Measurements from ENCODE around the gene TFR2.

DNA sequence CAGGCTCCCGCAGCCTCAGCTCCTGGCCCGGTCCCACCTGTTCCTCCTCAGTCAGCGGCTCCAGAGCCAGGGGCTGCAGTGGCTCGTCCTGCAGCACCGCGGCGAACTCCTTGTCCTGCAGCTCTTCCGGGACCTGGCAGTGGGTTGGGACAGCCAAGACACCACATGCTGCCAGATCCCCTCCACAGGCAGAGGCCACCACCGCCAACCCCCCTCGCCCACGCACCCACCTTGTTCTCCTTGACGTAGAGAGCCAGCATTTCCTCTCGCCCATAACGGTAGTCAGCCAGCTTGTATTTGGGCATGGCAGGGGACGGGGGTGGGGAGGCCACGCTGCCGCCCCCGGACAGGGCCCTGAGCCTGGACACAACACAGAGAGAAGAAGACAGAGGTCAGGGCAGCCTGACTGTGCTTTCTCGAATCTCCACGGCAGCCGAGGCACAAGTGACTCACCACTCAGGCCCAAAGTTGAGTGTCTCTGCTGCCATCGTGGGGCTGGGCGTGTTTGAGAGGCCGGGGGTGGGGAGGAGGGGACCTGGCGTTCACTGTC, 46.5 kb upstream of the TFR2 start:
- TF ChIP-seq, protein P1, sequence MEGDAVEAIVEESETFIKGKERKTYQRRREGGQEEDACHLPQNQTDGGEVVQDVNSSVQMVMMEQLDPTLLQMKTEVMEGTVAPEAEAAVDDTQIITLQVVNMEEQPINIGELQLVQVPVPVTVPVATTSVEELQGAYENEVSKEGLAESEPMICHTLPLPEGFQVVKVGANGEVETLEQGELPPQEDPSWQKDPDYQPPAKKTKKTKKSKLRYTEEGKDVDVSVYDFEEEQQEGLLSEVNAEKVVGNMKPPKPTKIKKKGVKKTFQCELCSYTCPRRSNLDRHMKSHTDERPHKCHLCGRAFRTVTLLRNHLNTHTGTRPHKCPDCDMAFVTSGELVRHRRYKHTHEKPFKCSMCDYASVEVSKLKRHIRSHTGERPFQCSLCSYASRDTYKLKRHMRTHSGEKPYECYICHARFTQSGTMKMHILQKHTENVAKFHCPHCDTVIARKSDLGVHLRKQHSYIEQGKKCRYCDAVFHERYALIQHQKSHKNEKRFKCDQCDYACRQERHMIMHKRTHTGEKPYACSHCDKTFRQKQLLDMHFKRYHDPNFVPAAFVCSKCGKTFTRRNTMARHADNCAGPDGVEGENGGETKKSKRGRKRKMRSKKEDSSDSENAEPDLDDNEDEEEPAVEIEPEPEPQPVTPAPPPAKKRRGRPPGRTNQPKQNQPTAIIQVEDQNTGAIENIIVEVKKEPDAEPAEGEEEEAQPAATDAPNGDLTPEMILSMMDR (conservative IDR thresholded peaks at IDR 0.05): no peak
- TF ChIP-seq ZFX (IDR thresholded peaks at IDR 0.05): no peak

Measured in C4-2B (cell line).